MCF 10A (cell line): ENCODE results near the gene NPFF. TPM values are rescaled to one million over a fixed set of nuclear protein-coding genes. Genes with fewer than 3 reads are reported as not detected.

Experiments
- BruUV-seq: library from RNA; stranded (reverse); fragments of 400-500 nt; replicated peaks from 2 replicates; lab custom pipeline; 2021; lab: Mats Ljungman, UMichigan
- CTCF ChIA-PET: fragments of 300-600 bp; sonication (Branson Sonifier 250); formaldehyde crosslinking; extraction: SDS; loops from one replicate; lab custom pipeline; 2021; ENCODE audit warnings: antibody characterized with exemption, inconsistent platforms; lab: Yijun Ruan, JAX
- POLR2A ChIA-PET: fragments of 300-600, 350-650 bp; sonication (Branson Sonifier 250); formaldehyde crosslinking; extraction: SDS; loops from one replicate; lab custom pipeline; 2020; ENCODE audit warnings: antibody characterized with exemption, inconsistent platforms; lab: Yijun Ruan, JAX
- DNase-seq: peaks from one replicate; pipeline ENCODE4 v3.0.0-alpha.2; 2018; ENCODE audit not compliant: unreplicated experiment
- H3K27ac Mint-ChIP-seq: one replicate; pipeline ENCODE4 v1.8.0; 2022; ENCODE audit warnings: mild to moderate bottlenecking, low read depth, mixed read lengths; ENCODE audit not compliant: unreplicated experiment
- H3K27me3 Mint-ChIP-seq: one replicate; pipeline ENCODE4 v1.8.0; 2022; ENCODE audit warnings: mixed read lengths; ENCODE audit not compliant: insufficient read depth, unreplicated experiment
- H3K36me3 Mint-ChIP-seq: one replicate; pipeline ENCODE4 v1.8.0; 2022; ENCODE audit warnings: mild to moderate bottlenecking, moderate library complexity, mixed read lengths; ENCODE audit not compliant: insufficient read depth, unreplicated experiment
- H3K4me1 Mint-ChIP-seq: one replicate; pipeline ENCODE4 v1.8.0; 2022; ENCODE audit warnings: mixed read lengths; ENCODE audit not compliant: insufficient read depth, unreplicated experiment
- H3K4me3 Mint-ChIP-seq: one replicate; pipeline ENCODE4 v1.8.0; 2022; ENCODE audit warnings: mild to moderate bottlenecking, moderate library complexity, mixed read lengths; ENCODE audit not compliant: unreplicated experiment
- H3K9me3 Mint-ChIP-seq: one replicate; pipeline ENCODE4 v1.8.0; 2022; ENCODE audit warnings: mixed read lengths; ENCODE audit not compliant: unreplicated experiment
- intact Hi-C: fragments of 100-400 bp; cut with micrococcal nuclease; formaldehyde crosslinking; loops from 2 replicates; pipeline ENCODE4 v1.14.1; 2022
- total RNA-seq: library from RNA; stranded (reverse); gene quantifications from 2 replicates; pipeline ENCODE4 v1.2.3, GENCODE V29; 2022
- TF ChIP-seq, protein P1 (sequence below): fragments of 200-600 bp; IDR thresholded peaks from one replicate; pipeline ENCODE4 v1.8.0; 2022; ENCODE audit warnings: antibody characterized with exemption, mild to moderate bottlenecking; ENCODE audit not compliant: unreplicated experiment

Gene NPFF
- total RNA-seq, 1 experiment from 2014 or later, result not detected

DNA sequence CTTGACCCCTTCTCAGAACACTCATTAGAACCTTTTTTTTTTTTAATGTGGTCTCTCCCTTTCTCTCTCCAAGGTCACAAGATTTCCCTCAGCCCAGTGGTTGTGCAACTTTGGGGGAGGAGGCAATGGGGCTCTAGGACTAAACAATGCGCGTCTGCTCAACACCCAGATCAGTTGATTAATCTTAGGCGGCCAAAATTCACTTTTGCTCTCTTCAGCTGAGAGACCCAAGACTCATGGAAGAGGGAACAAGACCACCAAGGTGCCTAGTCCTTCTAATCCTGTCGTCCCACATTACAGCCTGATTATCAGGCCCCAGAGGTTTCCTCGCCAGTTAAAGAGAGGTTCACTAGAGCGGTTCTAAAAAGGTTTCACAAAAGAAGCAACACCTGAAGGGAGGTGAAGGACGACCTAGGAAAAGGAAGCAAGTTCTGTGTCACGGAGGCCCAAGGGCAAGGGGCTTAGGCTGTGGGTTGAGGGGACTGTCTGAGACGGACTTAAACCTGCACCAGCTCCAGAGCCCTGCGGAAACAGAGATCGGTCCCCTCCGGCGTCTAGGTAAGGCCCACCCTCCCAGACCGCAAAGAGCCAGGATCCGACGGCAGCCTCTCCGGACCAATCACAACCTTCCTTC, 7.0 kb downstream of the NPFF start:
- intact Hi-C loops, result loop anchor here (2.0 kb wide), 2 partner anchors 47 to 79 kb away; partner anchors contain the start of gene PCBP2
- no peaks in the 10 kb centered on the region for H3K27me3 Mint-ChIP-seq
- CTCF ChIA-PET, result interaction anchor here (0.6 to 2.0 kb wide), 4 partner anchors 9 to 247 kb away, joined by 3 to 14 read pairs (median 4); no protein-coding TSS in a partner anchor
- POLR2A ChIA-PET, result interaction anchor here (0.5 to 5.0 kb wide), 42 partner anchors 9 to 494 kb away, joined by 3 to 53 read pairs (median 6); partner anchors contain the start of genes AAAS, ATF7, ATP5MC2 and CALCOCO1
- peaks cover 36% of the 10 kb centered on the region for H3K4me1 Mint-ChIP-seq
- H3K9me3 Mint-ChIP-seq, result no peaks in the 10 kb centered on the region
- peak; percentile 79 for DNase-seq
- peaks cover 24% of the 10 kb centered on the region for H3K36me3 Mint-ChIP-seq
- H3K4me3 Mint-ChIP-seq, result peak overlapping the region; percentile 80
- TSS peak; percentile 87 for BruUV-seq
- TF ChIP-seq, protein P1, sequence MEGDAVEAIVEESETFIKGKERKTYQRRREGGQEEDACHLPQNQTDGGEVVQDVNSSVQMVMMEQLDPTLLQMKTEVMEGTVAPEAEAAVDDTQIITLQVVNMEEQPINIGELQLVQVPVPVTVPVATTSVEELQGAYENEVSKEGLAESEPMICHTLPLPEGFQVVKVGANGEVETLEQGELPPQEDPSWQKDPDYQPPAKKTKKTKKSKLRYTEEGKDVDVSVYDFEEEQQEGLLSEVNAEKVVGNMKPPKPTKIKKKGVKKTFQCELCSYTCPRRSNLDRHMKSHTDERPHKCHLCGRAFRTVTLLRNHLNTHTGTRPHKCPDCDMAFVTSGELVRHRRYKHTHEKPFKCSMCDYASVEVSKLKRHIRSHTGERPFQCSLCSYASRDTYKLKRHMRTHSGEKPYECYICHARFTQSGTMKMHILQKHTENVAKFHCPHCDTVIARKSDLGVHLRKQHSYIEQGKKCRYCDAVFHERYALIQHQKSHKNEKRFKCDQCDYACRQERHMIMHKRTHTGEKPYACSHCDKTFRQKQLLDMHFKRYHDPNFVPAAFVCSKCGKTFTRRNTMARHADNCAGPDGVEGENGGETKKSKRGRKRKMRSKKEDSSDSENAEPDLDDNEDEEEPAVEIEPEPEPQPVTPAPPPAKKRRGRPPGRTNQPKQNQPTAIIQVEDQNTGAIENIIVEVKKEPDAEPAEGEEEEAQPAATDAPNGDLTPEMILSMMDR, result no peak
- peak overlapping the region; percentile 88 for H3K27ac Mint-ChIP-seq

DNA sequence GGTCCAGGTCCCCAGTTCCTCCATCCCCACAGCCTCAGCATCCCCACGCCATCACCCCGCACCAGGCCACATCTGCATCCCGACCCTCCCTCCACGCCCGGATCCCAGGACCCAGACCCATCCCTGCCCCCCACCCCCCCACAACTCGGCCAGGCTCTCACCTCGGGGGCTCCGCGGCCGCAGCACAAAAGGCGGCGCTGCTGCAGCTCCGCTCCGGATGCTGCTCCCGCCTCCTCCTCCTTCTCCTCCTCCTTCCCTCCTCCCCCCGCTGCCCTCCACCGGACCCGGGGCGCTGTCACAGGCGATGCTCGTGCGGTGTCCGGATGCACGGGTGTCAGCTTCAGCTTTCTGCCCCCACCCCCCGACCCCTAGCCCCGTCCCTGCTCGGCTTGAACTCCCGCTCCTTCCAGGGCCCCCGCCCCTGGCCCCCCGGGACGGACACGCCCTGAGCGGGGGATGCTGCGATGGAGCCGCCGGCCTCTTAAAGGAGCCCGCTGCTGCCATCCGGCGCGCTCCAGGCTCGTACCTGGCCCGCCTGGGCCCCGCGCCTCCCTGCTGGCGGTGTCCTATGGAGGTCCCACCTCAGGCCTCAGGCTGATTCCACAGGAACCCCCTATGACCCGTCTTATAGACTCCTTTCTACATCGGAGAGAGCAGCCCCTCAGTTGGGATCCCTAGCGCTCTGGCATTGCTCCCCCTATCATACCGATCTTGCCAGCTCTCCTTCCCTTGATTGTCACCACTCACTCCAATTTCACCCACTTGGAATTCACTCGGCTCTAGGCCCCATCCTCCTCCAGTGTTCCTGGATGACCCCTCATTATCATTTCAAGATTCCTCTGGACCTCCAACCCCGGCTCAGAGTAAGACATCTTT, 7.8 kb downstream of the NPFF start, which contains the start of gene MAP3K12:
TSS of gene MAP3K12 (minus strand) at position 193 of the 876 bp plus-strand sequence. CDS start 12,067 bp downstream, outside the sequence.
- H3K27me3 Mint-ChIP-seq, result no peaks in the 10 kb centered on the region
- peak within 1 kb of the TSS; percentile 88 for H3K27ac Mint-ChIP-seq
- ChIA-PET POLR2A (interaction anchor here (0.5 to 5.0 kb wide), 19 partner anchors 8 to 494 kb away, joined by 3 to 53 read pairs (median 9); partner anchors contain the start of genes AAAS, ATF7, ATP5MC2 and EIF4B), CTCF (interaction anchor here (0.7 to 1.2 kb wide), 3 partner anchors 20 to 124 kb away, joined by 3 to 5 read pairs (median 3); no protein-coding TSS in a partner anchor)
- peaks cover 36% of the 10 kb centered on the region for H3K4me1 Mint-ChIP-seq
- H3K9me3 Mint-ChIP-seq, result no peaks in the 10 kb centered on the region
- no TSS peak for BruUV-seq
- intact Hi-C loops, result loop anchor here (2.0 kb wide), 2 partner anchors 47 to 79 kb away; partner anchors contain the start of gene PCBP2
- no peak for DNase-seq
- TF ChIP-seq, protein P1, result no peak
- peaks cover 17% of the 10 kb centered on the region for H3K36me3 Mint-ChIP-seq
- peak within 1 kb of the TSS; percentile 80 for H3K4me3 Mint-ChIP-seq

DNA sequence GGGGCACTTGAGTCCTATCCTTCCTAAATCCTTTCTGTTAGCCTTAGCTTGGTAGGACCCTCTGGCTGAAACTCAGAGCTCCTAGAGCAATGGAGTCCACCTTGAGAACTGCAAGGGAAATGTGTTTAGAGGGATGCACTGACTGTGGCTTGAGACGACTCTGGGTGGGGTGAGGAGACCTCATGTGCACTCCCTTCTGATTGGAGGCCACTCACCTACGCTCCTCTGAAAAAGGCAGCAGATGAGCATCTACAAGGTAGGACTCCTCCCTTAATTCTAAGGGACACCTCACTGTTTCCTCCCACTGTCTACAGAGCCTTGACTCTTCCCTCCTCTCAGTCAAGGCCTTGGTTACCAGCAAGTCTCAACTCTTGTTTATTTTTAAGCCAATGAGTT, 9.1 kb downstream of the NPFF start:
- no TSS peak for BruUV-seq
- peaks cover 45% of the 10 kb centered on the region for H3K4me1 Mint-ChIP-seq
- H3K9me3 Mint-ChIP-seq, result no peaks in the 10 kb centered on the region
- peak overlapping the region; percentile 80 for H3K4me3 Mint-ChIP-seq
- CTCF ChIA-PET, result interaction anchor here (0.6 to 1.3 kb wide), 5 partner anchors 11 to 177 kb away, joined by 3 read pairs; partner anchors contain the start of gene ATP5MC2
- no peak for DNase-seq
- no peaks in the 10 kb centered on the region for H3K27me3 Mint-ChIP-seq
- intact Hi-C loops, result no loop called here
- TF ChIP-seq, protein P1, result no peak
- no peak overlapping the region for H3K27ac Mint-ChIP-seq
- H3K36me3 Mint-ChIP-seq, result peaks cover 14% of the 10 kb centered on the region
- POLR2A ChIA-PET, result interaction anchor here (1.0 to 5.0 kb wide), 6 partner anchors 14 to 177 kb away, joined by 3 to 53 read pairs (median 3); partner anchors contain the start of genes ATP5MC2 and PRR13
